Thyroid gland (tissue), 4 donors: ENCODE data around the gene POLR1D.

ENCODE experiments used
- POLR2A ChIP-seq, 2 donors: fragments of 450-650 bp; IDR thresholded peaks; one replicate each; pipeline ENCODE4 v1.6.1; 2017; ENCODE audit warnings: antibody characterized with exemption in 2 of 2, mild to moderate bottlenecking in 2 of 2, moderate library complexity in 1 of 2
- TF ChIP-seq, protein P1 (sequence below), 6 experiments: fragments of 200-600 bp in 3 of 6; fragments of 450-650 bp in 3 of 6; sonication (generic) in 3 of 6; IDR thresholded peaks; one replicate each; pipeline ENCODE4 v1.5.1; 2016 to 2019; ENCODE audit warnings: antibody characterized with exemption in 6 of 6, mild to moderate bottlenecking in 2 of 6, inconsistent platforms in 1 of 6, moderate library complexity in 1 of 6

DNA sequence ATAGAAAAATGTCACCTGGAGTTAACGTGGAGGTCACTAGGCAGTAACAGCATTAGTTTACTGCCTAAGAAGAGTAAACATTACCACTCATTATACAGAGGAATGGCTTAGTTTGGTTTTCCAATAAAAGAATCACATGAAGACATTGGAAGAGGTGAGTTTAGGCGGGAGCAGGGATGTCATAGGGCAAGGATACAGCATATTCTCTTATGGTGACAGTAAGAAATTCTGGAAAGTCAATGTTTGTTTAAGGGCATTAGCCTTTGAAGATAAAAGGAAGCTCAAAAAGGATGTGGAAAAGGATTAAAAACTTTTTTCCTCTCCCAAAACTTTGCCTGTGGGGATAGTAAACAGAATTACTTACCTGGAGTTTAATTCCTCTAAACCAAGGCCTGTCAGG, 4.1 kb downstream of the POLR1D start:
- TF ChIP-seq POLR2A (IDR thresholded peaks at IDR 0.05), result no peak
- TF ChIP-seq, protein P1, sequence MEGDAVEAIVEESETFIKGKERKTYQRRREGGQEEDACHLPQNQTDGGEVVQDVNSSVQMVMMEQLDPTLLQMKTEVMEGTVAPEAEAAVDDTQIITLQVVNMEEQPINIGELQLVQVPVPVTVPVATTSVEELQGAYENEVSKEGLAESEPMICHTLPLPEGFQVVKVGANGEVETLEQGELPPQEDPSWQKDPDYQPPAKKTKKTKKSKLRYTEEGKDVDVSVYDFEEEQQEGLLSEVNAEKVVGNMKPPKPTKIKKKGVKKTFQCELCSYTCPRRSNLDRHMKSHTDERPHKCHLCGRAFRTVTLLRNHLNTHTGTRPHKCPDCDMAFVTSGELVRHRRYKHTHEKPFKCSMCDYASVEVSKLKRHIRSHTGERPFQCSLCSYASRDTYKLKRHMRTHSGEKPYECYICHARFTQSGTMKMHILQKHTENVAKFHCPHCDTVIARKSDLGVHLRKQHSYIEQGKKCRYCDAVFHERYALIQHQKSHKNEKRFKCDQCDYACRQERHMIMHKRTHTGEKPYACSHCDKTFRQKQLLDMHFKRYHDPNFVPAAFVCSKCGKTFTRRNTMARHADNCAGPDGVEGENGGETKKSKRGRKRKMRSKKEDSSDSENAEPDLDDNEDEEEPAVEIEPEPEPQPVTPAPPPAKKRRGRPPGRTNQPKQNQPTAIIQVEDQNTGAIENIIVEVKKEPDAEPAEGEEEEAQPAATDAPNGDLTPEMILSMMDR (IDR thresholded peaks at IDR 0.05), result no peak
